SKM-1 treated with dmso at 0.1 percent for 144 hours (cell line): ENCODE measurements around the gene ARHGEF35.
"Not testable (repeated sequence)": the region's sequence is repeated elsewhere in the genome, so short reads cannot be mapped to it uniquely, and the experiment has no call there.

Experiments used
- DNase-seq: peaks from one replicate; lab custom pipeline; 2025; ENCODE audit not compliant: unreplicated experiment; lab: John Stamatoyannopoulos, UW

ARHGEF35 gene

DNA sequence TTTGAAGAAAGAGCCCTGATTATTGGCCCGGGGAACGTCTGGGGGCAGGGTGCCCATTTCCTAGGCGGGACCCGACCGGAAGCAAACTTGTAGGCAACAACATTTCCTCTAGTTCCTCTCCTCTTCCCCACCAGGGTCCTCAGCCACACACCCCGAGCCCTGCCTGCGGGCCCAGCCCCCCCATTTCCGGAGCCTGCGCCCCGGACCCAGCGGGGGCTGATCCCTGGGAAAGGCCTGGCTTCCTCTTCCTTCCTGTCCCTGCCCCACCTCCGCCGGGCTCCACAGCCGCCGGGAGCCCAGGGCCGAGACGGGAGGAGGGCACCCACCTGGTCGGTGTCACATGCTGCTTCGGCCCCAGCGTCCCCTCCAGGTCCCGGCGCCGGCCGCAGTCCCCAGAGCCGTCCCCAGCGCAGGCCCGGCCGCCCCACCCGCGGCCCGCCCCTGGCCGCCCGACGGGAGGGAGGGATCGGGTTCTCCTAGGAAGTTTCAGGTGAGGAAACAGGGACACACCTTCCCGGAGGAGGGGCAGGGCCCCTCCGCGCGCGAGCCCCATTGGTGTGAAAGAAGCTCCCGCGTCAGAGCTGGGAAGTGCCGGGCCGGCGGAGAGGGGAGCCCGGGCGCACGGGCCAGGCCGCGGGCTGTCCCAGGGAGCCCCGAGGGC, at the start of gene ARHGEF35:
TSS of gene ARHGEF35 (minus strand) at position 622 of the 661 bp plus-strand sequence. CDS start 7,450 bp downstream, outside the sequence.
- DNase-seq: not testable (repeated sequence)

DNA sequence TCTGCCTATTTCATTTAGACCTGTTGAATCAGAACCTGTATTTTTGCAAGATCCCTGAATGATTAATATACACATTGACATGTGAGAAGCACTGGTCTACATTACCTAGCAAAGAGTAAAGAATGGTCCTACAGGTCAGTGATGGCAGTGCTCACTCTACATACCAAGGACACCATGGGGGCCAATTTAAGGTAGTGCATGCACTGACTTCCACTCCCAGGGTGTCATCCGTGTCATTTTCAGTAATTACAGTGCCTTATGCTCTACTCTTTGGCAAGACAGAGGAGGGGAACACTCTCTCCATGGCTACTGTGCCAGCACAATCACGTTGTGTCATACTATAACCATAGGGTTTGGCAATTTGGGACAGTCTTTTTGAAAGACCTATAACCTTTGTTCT, 49.7 kb upstream of the ARHGEF35 start:
- DNase-seq: not testable (repeated sequence)

GRCh38 chr7:144239365-144239764, 43.7 kb upstream of the ARHGEF35 start, which contains the start of gene OR2A42:
TSS of gene OR2A42 (minus strand) at chr7:144239605. CDS start at chr7:144232843, 6,762 bp downstream.
- not testable (repeated sequence) for DNase-seq

GRCh38 chr7:144238530-144239082, 43.0 kb upstream of the ARHGEF35 start:
- DNase-seq: not testable (repeated sequence)

GRCh38 chr7:144233039-144233438, 37.4 kb upstream of the ARHGEF35 start:
- DNase-seq: not testable (repeated sequence)

DNA sequence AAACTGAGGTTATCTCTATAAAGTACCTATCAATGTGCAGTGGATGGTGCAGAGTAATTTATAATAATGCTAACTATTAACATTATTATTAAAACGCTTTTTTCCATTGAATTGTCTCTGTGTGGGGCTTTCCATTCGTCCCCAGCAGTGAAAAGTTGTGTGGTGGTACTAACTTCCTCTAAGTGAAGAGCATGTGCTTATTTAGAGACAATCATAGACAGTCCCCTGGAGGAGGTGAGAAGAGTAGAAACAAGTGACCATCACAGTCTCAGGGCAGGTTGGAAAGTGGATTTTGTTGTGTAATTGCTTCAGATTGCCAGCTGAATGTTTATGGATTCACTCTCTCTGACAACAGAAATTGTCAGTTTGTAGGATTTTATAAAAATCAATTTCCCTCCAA, 35.4 kb upstream of the ARHGEF35 start:
- DNase-seq: not testable (repeated sequence)

GRCh38 chr7:144228810-144229209, 33.2 kb upstream of the ARHGEF35 start:
- not testable (repeated sequence) for DNase-seq

DNA sequence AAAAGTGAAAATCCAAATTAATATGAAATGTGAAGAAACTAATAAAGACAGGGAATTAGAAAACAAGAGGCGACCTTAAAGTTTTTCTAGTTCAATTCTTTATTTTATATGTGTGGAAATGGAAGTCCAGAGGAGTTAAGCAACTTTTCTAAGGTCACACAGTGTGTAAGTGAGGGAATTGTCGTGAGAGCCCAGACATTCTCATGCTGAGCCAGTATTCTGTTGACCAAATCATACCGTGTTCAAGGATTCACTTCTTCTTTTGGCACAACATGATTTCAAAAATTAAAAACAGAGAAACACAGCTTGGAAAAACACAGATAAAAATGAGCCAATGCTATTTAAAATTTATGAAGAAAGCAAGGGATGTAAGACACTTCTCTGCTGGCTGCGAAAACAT, 31.2 kb upstream of the ARHGEF35 start:
- not testable (repeated sequence) for DNase-seq

DNA sequence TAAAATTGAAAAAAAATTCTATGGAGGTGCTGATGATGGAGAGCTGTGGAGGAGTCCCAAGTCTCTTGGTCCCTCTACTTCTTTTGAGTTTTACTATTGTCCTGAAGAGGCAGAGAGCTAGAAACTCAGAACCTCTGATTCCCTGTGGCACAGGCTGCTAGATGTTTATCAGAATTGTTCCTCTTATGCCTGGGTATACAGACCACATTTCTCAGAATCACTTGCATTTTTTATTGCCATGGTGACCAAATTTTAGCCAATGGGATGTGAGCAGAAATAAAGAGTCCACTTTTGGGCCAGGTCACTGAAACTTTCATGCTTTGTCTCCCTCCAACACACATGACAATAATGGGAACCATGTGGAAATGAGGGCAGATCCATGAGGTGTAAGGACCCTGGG, 28.0 kb upstream of the ARHGEF35 start:
- not testable (repeated sequence) for DNase-seq

- DNase-seq: not testable (repeated sequence)
These were observed 24.9 kb upstream of the ARHGEF35 start for GRCh38 chr7:144220531-144220930.

- not testable (repeated sequence) for DNase-seq
These were observed 23.5 kb upstream of the ARHGEF35 start for GRCh38 chr7:144219149-144219548.

GRCh38 chr7:144218581-144218980, 22.9 kb upstream of the ARHGEF35 start:
- DNase-seq: not testable (repeated sequence)

- not testable (repeated sequence) for DNase-seq
These were observed 21.6 kb upstream of the ARHGEF35 start for GRCh38 chr7:144217200-144217599.

- not testable (repeated sequence) for DNase-seq
These were observed 9.7 kb upstream of the ARHGEF35 start for GRCh38 chr7:144205306-144205705.

DNA sequence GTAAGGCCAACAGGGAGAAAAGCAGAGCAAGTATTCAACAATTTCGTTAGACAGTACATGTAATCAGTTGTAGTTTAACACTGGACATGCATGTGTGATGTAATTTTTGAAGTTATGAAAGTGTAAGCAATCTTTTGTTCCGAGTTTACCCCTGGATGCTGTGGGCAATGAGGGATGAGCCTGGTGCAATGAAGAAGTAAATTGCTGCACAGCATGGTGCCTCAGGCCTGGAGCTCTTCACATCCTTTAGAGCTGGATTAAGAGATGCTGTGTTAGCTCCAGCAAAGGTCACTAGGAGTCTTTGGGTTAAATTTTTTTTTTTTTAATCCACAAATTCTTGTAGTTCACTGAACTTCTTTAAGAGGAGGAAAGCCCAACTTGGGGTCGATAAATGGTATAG, 7.5 kb upstream of the ARHGEF35 start:
- DNase-seq: not testable (repeated sequence)

- not testable (repeated sequence) for DNase-seq
These were observed 6.3 kb upstream of the ARHGEF35 start for GRCh38 chr7:144201978-144202377.

- DNase-seq: not testable (repeated sequence)
These were observed 3.3 kb upstream of the ARHGEF35 start for GRCh38 chr7:144198934-144199333.

DNA sequence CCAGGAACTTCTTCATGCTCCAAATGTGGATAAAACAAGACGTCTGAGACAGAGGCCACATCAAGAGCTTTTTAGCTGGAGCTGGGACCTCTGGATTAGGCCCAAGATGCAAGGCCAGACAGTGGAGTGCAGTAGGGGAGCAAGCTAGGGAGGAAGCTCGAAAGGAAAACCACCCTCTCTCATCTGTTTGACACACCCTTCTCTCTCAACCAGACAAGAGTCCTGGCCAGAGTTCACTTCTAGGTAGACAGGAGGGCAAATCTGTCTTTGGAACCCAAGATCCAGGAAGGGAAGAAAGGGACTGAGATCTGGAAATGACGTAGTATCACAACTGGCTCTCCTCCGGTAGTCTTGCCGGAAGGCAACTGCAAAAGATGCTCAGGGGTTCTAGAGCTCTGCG, 1.2 kb downstream of the ARHGEF35 start:
- DNase-seq: not testable (repeated sequence)

DNA sequence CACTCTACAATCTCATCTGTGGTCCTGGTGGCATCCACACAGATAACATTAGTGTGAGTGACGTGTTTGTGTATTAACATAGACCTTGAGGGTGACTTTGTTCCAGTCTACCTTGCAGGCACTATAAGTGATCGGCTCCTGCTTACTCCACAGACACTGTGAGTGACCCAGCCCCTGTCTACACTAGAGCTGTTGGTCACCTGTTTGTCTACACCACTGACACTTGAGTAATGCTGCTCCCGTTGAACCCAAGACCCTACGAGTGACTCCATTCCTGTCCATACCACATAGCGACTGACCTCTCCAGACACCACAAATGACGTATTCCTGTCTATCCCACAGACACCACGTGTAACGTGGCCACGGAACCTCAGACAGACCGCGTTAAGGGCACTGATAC, 1.9 kb downstream of the ARHGEF35 start:
- DNase-seq: not testable (repeated sequence)

- not testable (repeated sequence) for DNase-seq
These were observed 7.0 kb downstream of the ARHGEF35 start for GRCh38 chr7:144188578-144189171.

DNA sequence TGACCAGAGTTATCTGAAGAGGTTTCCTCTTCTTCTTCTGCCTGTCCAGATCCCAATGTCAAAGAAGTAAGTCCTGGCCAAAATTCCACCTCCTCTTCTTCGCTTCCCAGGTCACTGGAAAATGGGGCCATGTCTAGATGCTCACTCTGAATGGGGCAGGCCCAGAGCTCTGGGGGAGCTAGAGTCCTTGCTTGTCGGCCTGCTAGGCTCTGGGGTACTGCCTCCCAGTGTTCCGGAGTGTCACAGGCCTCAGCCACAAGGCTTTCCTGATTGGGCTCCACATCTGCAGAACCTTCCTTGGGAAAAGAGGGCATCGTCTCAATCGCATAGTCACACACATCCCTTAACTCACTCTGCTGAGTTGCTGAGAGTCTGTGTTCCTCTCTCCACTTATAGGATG, 7.8 kb downstream of the ARHGEF35 start:
- not testable (repeated sequence) for DNase-seq

DNA sequence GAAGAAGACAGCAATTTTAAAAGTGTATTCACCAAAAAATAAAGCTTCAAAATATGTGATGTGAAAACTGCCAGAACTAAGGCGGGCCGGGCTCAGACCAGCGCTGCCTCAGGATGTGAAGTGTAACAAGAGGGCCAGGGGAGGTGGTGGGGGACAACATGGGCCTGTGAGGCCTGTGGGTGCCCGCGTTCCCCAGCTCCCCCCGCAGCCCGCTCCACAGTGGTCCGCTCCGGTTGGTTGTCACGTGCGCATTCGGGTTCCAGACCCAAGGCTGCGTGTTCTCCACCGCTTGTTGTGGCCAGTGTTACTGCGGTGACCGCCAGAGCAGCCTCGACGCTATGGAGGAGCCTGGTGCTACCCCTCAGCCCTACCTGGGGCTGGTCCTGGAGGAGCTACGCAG, 12.5 kb downstream of the ARHGEF35 start, which contains the start of gene CTAGE4:
TSS of gene CTAGE4 (plus strand) at position 301 of the 400 bp plus-strand sequence. CDS start at position 339, 38 bp downstream.
- DNase-seq: not testable (repeated sequence)
